Nephron (organoid): Measurements from ENCODE around the gene EFR3B.

Source experiments
- H3K27ac Mint-ChIP-seq, 3 experiments: 2 replicates each; pipeline ENCODE4 v1.8.0; 2020; ENCODE audit warnings: mixed read lengths in 3 of 3, mild to moderate bottlenecking in 2 of 3, moderate library complexity in 1 of 3
- H3K27me3 Mint-ChIP-seq: 2 replicates; pipeline ENCODE4 v1.8.0; 2021; ENCODE audit warnings: low read depth, mild to moderate bottlenecking, moderate library complexity, mixed read lengths
- H3K36me3 Mint-ChIP-seq: 2 replicates; pipeline ENCODE4 v1.8.0; 2020; ENCODE audit warnings: low read depth, mixed read lengths
- H3K4me1 Mint-ChIP-seq: 2 replicates; pipeline ENCODE4 v1.8.0; 2020; ENCODE audit warnings: mixed read lengths
- H3K4me3 Mint-ChIP-seq, 3 experiments: 2 replicates each; pipeline ENCODE4 v1.8.0; 2020; ENCODE audit warnings: mild to moderate bottlenecking in 3 of 3, mixed read lengths in 3 of 3, moderate library complexity in 2 of 3
- H3K9me3 Mint-ChIP-seq: 2 replicates; pipeline ENCODE4 v1.8.0; 2020; ENCODE audit warnings: mixed read lengths
- CTCF ChIP-seq, 3 experiments: fragments of 200-600 bp; sonication (generic); IDR thresholded peaks; one replicate each; pipeline ENCODE4 v1.5.0; 2021; ENCODE audit warnings: antibody characterized with exemption in 3 of 3; ENCODE audit not compliant: unreplicated experiment in 3 of 3

Gene EFR3B

GRCh38 chr2:25055376-25055920 is 13.6 kb downstream of the EFR3B start:
- Mint-ChIP-seq H3K4me1 (peaks cover 4% of the 10 kb centered on the region), H3K4me3 (no peak overlapping the region), H3K27ac (no peak overlapping the region), H3K27me3 (no peaks in the 10 kb centered on the region), H3K9me3 (no peaks in the 10 kb centered on the region), H3K36me3 (no peaks in the 10 kb centered on the region)
- no peak for TF ChIP-seq CTCF (IDR thresholded peaks at IDR 0.05; ENCODE audit: unreplicated experiment in 3 of 3)

DNA sequence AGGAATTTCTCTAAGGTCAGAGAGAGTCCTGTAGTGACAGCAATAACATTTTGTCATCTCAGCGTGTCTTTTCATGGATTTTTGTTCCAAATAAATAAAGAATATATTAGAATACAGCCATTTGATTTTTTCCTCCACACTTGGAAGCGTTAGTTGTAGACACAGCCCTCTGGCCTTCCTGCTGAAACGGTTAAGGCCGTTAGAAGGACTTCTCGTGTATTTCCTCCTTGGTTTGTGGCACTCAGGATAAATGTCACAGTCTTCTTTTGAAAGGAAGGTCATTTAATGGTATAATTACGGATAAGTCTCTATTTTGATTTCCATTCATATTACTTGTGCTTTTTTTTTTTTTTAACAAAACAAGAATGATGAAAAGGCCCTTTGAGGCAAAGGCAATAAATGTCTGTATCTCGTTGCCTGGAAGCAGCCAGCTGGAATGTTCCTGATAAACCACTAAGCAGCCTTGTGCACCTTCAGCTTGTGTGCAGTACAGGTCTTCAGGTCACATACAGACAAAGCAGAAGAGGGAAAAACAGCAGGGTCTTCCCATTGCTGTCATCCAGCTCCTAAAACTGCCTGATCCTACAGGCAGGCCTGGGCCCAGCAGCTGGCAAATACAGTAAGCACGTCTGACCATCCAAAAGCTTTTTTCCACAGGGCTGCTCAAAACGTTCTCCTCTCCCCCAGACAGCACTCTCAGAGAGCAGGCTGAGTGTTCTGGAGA is 14.4 kb downstream of the EFR3B start:
- peaks cover 4% of the 10 kb centered on the region for H3K4me1 Mint-ChIP-seq
- no peak overlapping the region for H3K4me3 Mint-ChIP-seq
- no peaks in the 10 kb centered on the region for H3K36me3 Mint-ChIP-seq
- H3K9me3 Mint-ChIP-seq: no peaks in the 10 kb centered on the region
- H3K27ac Mint-ChIP-seq: peak overlapping the region in 1 of 3 experiments; percentile 19
- no peak for TF ChIP-seq CTCF (IDR thresholded peaks at IDR 0.05; ENCODE audit: unreplicated experiment in 3 of 3)
- no peaks in the 10 kb centered on the region for H3K27me3 Mint-ChIP-seq

- Mint-ChIP-seq H3K27ac (no peak overlapping the region), H3K36me3 (no peaks in the 10 kb centered on the region), H3K27me3 (no peaks in the 10 kb centered on the region), H3K4me3 (no peak overlapping the region), H3K4me1 (peaks cover 7% of the 10 kb centered on the region), H3K9me3 (peaks cover 4% of the 10 kb centered on the region)
- TF ChIP-seq CTCF (IDR thresholded peaks at IDR 0.05; ENCODE audit: unreplicated experiment in 3 of 3): no peak
These were observed 20.6 kb downstream of the EFR3B start for GRCh38 chr2:25062511-25062917.

DNA sequence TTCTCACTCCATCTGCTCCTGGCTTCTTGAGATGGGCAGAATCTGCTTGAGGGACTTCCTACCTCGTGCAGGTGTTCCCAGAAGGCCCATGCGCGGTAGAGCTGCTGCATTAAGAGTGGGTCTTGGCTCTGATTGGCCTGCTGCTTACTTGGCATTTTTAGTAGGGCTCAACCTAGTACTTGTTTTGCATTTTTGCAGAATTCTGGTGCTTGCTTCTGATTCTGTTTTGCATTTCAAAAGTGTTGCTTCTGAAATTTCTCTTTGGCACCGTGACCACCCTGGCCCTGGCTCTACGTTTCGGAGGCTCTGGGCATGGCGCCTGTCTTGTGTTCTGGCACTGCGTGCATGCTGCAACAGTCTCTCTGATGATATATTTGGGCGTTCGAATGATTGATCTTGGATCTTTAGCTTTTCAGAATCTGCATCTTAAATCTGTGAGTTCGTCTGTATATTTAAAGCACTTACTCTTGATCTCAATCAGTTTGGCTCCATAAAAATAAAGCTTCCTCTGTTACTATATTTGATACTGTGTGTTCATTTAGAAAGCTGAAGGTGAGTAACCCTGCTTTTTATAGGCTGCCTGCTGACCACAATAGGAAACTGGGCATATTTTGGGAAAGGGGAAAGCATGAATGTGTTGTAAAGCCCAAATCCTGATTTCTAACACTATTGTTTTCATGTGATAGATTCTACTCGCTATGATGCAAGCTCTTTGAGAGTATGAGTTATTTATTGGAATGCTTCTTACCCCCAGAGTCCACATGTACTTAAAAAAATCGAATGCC is 22.2 kb downstream of the EFR3B start:
- no peaks in the 10 kb centered on the region for H3K27me3 Mint-ChIP-seq

GRCh38 chr2:25065768-25066167 is 23.9 kb downstream of the EFR3B start:
- Mint-ChIP-seq H3K4me3 (no peak overlapping the region), H3K27ac (no peak overlapping the region), H3K4me1 (peaks cover 7% of the 10 kb centered on the region), H3K9me3 (peaks cover 4% of the 10 kb centered on the region), H3K36me3 (no peaks in the 10 kb centered on the region), H3K27me3 (no peaks in the 10 kb centered on the region)
- no peak for TF ChIP-seq CTCF (IDR thresholded peaks at IDR 0.05; ENCODE audit: unreplicated experiment in 3 of 3)

More for the DNA sequence above, 22.2 kb downstream of the EFR3B start:
- Mint-ChIP-seq H3K27ac (no peak overlapping the region), H3K36me3 (no peaks in the 10 kb centered on the region), H3K4me1 (peaks cover 7% of the 10 kb centered on the region), H3K9me3 (peaks cover 4% of the 10 kb centered on the region), H3K4me3 (no peak overlapping the region)
- no peak for TF ChIP-seq CTCF (IDR thresholded peaks at IDR 0.05; ENCODE audit: unreplicated experiment in 3 of 3)
